Measurements from ENCODE around the gene VMAC.

VMAC gene

DNA sequence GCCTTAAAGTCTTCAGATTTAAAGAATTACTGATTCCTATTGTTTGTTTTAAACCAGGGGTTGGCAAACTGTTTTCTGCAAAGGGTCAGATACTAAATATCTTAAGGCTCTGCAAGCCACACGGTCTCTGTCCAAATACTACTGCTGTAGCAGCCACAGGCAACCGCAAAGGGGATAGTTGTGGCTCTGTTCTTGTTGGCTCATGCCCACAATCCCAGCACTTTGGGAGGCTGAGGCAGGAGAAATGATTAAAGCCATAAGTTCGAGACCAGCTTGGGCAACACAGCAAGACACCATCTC lies 50.9 kb downstream of the VMAC start:
- DNase-seq, result no peak

DNA sequence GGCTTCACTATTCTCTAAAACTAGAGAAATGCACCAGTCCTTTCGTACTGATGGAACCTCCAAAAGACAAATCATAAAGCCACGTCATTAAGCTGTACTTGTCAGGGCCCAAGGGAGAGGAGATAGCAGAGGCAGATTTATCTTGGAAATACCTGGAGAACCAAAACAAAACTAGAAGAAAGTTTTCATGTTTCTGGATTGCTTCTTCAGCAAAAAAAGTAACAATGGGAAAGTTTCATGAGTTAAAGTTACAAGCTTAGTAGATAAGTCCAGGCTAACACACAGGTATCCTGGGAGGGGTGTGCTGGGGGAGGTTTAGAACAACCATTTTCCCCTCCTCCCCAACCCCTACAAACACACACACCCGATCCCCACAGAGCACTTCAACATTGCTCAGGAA lies 51.7 kb downstream of the VMAC start:
- no peak for DNase-seq

DNA sequence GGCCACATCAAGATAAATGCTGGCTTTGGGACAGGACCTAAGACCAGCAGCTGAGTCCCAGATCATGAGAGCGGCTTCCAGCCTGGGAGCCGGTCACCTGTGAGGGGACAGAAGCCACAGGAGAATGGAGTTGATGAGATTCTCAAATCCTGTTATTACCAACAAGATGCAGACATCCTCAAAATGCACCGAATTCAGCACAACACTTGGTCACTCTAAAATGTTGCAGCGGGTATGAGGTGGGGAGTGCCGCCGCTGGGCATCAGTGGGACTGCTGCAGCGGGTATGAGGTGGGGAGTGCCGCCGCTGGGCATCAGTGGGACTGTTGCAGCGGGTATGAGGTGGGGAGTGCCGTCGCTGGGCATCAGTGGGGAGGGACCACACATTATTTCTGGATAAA lies 52.1 kb downstream of the VMAC start:
- DNase-seq, result no peak

DNA sequence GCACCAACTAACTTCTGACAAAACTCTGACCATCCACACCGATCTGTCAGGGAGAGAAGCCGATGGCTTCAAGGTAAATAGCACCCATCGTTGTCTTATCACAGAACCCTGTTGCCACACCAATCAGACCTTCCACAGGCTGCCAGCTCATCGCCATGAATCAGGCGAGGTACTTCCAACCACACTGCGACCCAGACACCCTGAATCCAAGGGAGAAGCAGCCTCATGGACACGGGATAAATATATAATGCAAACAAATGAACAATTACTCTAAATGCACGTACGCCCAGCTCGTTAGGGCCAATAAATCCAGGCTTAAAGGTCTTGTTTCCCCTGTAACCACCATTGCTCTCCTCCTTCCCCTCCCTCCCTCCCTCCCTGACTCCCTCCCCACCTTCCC lies 52.5 kb downstream of the VMAC start:
- DNase-seq, result no peak

DNA sequence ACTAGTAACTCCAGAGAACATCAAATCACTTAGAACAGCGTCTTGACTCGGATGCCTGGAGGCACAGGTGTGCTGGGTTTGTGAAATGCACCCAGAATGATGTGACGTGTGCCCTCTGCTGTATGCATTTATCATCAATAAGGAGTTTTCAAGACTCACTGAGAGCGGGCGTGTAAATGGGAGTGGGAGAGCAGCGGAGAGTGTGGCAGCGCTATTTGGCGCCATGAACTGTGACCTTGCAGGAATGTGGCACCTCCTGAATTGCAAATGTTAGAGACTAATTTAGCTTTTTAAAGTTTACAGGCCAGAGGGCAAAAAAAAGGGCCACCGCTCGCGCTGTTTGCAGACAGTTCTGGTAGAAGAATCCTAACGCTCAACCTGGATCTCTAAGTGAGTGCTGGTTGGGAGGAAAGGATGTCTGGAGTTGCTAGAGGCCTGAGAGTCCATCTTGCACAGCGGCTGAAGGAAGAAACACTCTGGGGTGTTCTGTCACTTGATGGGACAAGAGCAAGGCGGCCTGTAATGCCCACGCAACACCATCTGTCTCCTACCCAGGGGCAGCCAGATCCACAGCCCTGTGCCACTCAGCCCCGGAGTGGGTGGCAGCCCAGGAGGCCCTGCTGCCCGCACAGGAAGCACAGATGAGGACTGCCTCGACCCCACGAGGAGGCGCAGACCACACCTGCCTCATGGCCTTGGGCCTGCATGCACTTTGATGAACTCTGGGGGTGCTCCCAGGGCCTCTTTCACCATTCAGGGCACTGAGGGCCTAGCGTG lies 53.6 kb downstream of the VMAC start:
- DNase-seq, result no peak

DNA sequence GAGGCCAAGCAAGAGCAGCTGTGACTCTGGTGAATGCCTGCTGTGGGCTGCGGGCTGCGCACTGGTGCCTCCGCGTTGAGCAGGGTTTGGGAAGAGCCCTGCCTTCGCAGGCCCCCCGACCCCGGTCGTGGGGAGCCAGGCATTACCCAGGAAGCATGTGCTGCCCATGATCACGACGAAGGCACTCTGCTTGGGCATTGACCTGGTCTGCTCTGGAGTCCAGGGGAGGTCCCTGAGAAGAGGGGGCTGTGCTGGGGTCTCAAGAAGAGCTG lies 54.1 kb downstream of the VMAC start:
- DNase-seq, result no peak

DNA sequence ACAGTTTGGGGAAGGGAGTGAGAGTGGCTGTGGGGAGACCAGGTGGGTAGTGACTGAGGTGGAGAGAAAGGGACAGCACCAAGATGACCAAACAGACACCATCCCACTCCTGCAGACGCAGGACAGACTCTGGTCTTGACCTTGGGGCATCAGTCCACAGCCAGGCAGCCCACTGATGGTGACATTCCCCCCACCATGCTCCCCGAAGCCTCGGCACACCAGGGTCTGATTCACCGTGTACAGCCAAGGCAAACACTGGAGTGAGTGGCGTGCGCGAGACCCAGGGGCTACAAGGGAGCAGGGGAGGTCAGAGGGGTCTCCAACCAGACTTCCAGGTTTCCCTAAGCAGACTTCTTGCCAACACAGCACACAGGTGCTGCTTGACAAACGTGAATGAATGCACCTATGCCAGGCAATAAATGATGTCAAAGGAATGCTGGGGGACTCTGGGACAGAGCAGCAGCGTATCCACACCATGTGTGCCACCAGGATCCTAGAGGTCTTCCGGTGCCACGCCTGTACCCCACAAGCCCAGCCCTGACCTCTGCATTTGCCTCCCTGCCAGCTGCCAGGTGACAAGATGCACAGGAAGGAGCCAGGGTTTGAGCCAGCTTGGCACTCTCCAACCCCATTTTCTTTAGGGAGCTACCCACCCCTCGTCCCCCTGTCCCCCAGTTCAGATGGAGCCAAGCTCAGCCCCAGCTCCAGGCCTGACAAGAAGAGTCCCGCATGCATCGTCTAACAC lies 54.8 kb downstream of the VMAC start:
- no peak for DNase-seq
